ENCODE measurements around the gene NOL8.
A peak's percentile ranks its signal among the peaks of the same experiment; 100 is the strongest.

NOL8 gene

GRCh38 chr9:92328225-92328624, 3.1 kb upstream of the NOL8 start:
- DNase-seq (ENCODE audit: insufficient read length, low spot score), result peak; percentile 17
- no peak for FAIRE-seq
- TF ChIP-seq POLR2A (IDR thresholded peaks at IDR 0.05; ENCODE audit: low read depth, low read length), result no peak

- DNase-seq (ENCODE audit: insufficient read length, low spot score) (no peak), FAIRE-seq (no peak)
- TF ChIP-seq POLR2A (IDR thresholded peaks at IDR 0.05; ENCODE audit: low read depth, low read length), result no peak
Measured at GRCh38 chr9:92327283-92327850, 2.2 kb upstream of the NOL8 start.

- TF ChIP-seq POLR2A (IDR thresholded peaks at IDR 0.05; ENCODE audit: low read depth, low read length), result peak; percentile 95; the same call in 1 of the 2 replicates
- DNase-seq (ENCODE audit: insufficient read length, low spot score) (no peak), FAIRE-seq (no peak)
Measured at GRCh38 chr9:92325991-92326500, 896 bp upstream of the NOL8 start.

- FAIRE-seq (no peak), DNase-seq (ENCODE audit: insufficient read length, low spot score) (peak; percentile 46)
- no peak for TF ChIP-seq POLR2A (IDR thresholded peaks at IDR 0.05; ENCODE audit: low read depth, low read length)
Measured at GRCh38 chr9:92324889-92325268, 271 bp downstream of the NOL8 start.

GRCh38 chr9:92324431-92324830, 719 bp downstream of the NOL8 start:
- DNase-seq (ENCODE audit: insufficient read length, low spot score) (no peak), FAIRE-seq (no peak)
- no peak for TF ChIP-seq POLR2A (IDR thresholded peaks at IDR 0.05; ENCODE audit: low read depth, low read length)

- FAIRE-seq, result no peak
- DNase-seq (ENCODE audit: insufficient read length, low spot score), result no peak
- no peak for TF ChIP-seq POLR2A (IDR thresholded peaks at IDR 0.05; ENCODE audit: low read depth, low read length)
Measured at GRCh38 chr9:92315456-92315855, 9.7 kb downstream of the NOL8 start.

GRCh38 chr9:92313624-92314012, 11.5 kb downstream of the NOL8 start:
- FAIRE-seq (no peak), DNase-seq (ENCODE audit: insufficient read length, low spot score) (no peak)
- TF ChIP-seq POLR2A (IDR thresholded peaks at IDR 0.05; ENCODE audit: low read depth, low read length), result no peak

- DNase-seq (ENCODE audit: insufficient read length, low spot score) (no peak), FAIRE-seq (no peak)
- no peak for TF ChIP-seq POLR2A (IDR thresholded peaks at IDR 0.05; ENCODE audit: low read depth, low read length)
Measured at GRCh38 chr9:92312887-92313623, 12.1 kb downstream of the NOL8 start.

- DNase-seq (ENCODE audit: insufficient read length, low spot score) (no peak), FAIRE-seq (no peak)
- no peak for TF ChIP-seq POLR2A (IDR thresholded peaks at IDR 0.05; ENCODE audit: low read depth, low read length)
Measured at GRCh38 chr9:92310562-92310961, 14.6 kb downstream of the NOL8 start.

GRCh38 chr9:92308893-92309292, 16.3 kb downstream of the NOL8 start:
- no peak for DNase-seq (ENCODE audit: insufficient read length, low spot score)
- TF ChIP-seq POLR2A (IDR thresholded peaks at IDR 0.05; ENCODE audit: low read depth, low read length), result no peak
- FAIRE-seq, result no peak

- no peak for FAIRE-seq
- DNase-seq (ENCODE audit: insufficient read length, low spot score), result no peak
- no peak for TF ChIP-seq POLR2A (IDR thresholded peaks at IDR 0.05; ENCODE audit: low read depth, low read length)
Measured at GRCh38 chr9:92300936-92301335, 24.2 kb downstream of the NOL8 start.

- TF ChIP-seq POLR2A (IDR thresholded peaks at IDR 0.05; ENCODE audit: low read depth, low read length), result no peak
- FAIRE-seq (peak; percentile 20), DNase-seq (ENCODE audit: insufficient read length, low spot score) (no peak)
Measured at GRCh38 chr9:92299116-92299515, 26.0 kb downstream of the NOL8 start.

GRCh38 chr9:92298036-92298435, 27.1 kb downstream of the NOL8 start:
- no peak for DNase-seq (ENCODE audit: insufficient read length, low spot score)
- FAIRE-seq, result no peak
- no peak for TF ChIP-seq POLR2A (IDR thresholded peaks at IDR 0.05; ENCODE audit: low read depth, low read length)

- no peak for TF ChIP-seq POLR2A (IDR thresholded peaks at IDR 0.05; ENCODE audit: low read depth, low read length)
- no peak for FAIRE-seq
- DNase-seq (ENCODE audit: insufficient read length, low spot score), result no peak
Measured at GRCh38 chr9:92297611-92298010, 27.5 kb downstream of the NOL8 start.

- no peak for FAIRE-seq
Measured at GRCh38 chr9:92295827-92296258, 29.3 kb downstream of the NOL8 start.

More at GRCh38 chr9:92295827-92296258, 29.3 kb downstream of the NOL8 start:
- no peak for TF ChIP-seq POLR2A (IDR thresholded peaks at IDR 0.05; ENCODE audit: low read depth, low read length)
- no peak for DNase-seq (ENCODE audit: insufficient read length, low spot score)
